Measurements from ENCODE around the gene MCRIP1.

- TF ChIP-seq CTCF (IDR thresholded peaks at IDR 0.05) (no peak), EP300 (IDR thresholded peaks at IDR 0.05; ENCODE audit: low read depth) (no peak), POLR2A (IDR thresholded peaks at IDR 0.05) (peak; percentile 30)
Observed at GRCh38 chr17:81866440-81867169, 33.5 kb upstream of the MCRIP1 start.
